GM12878 (cell line): Measurements from ENCODE around the gene PAK6.

ENCODE experiments used
- CBX5 ChIP-seq: sonication (generic); IDR thresholded peaks from 2 replicates; pipeline ENCODE4 v1.6.1; 2016; ENCODE audit warnings: low read depth, moderate library complexity, mild to moderate bottlenecking, inconsistent platforms
- DPF2 ChIP-seq: fragments of 450-650 bp; IDR thresholded peaks from 2 replicates; pipeline ENCODE4 v1.6.1; 2017; ENCODE audit warnings: mild to moderate bottlenecking
- EGR1 ChIP-seq, 2 experiments: IDR thresholded peaks; 1 replicate in 1 of 2; 2 replicates in 1 of 2; pipeline ENCODE4 v1.6.1; 2011 to 2012; ENCODE audit warnings: low read depth in 2 of 2, low read length in 2 of 2, borderline replicate concordance in 1 of 2, mild to moderate bottlenecking in 1 of 2, moderate library complexity in 1 of 2
- JUNB ChIP-seq: IDR thresholded peaks from 2 replicates; pipeline ENCODE4 v1.6.1; 2016; ENCODE audit warnings: antibody characterized with exemption, mild to moderate bottlenecking
- POLR2A ChIP-seq: IDR thresholded peaks from 2 replicates; pipeline ENCODE4 v1.6.1; 2011; ENCODE audit warnings: low read depth, mild to moderate bottlenecking, low read length
- RAD21 ChIP-seq: IDR thresholded peaks from 2 replicates; pipeline ENCODE4 v1.6.1; 2011; ENCODE audit warnings: mild to moderate bottlenecking, low read depth, low read length, moderate library complexity; ENCODE audit not compliant: insufficient read depth
- SP1 ChIP-seq: IDR thresholded peaks from one replicate; pipeline ENCODE4 v1.6.1; 2011; ENCODE audit warnings: low read depth, low read length
- SUZ12 ChIP-seq: fragments of 200-600 bp; sonication (generic); IDR thresholded peaks from one replicate; pipeline ENCODE4 v1.6.1; 2018; ENCODE audit warnings: antibody characterized with exemption, mild to moderate bottlenecking; ENCODE audit not compliant: unreplicated experiment
- TF ChIP-seq, protein P1 (sequence below): IDR thresholded peaks from 2 replicates; pipeline ENCODE4 v1.6.1; 2012; ENCODE audit warnings: mild to moderate bottlenecking, low read depth, low read length
- TF ChIP-seq, protein P2 (sequence below), 3 experiments: IDR thresholded peaks in 2 of 3; conservative IDR thresholded peaks in 1 of 3; 2 replicates each; pipeline ENCODE4 v1.5.1; 2011; ENCODE audit warnings: low read depth in 3 of 3, low read length in 3 of 3, mild to moderate bottlenecking in 3 of 3, control low read depth in 2 of 3, moderate library complexity in 2 of 3, inconsistent platforms in 1 of 3, mixed read lengths in 1 of 3; ENCODE audit not compliant: control insufficient read depth in 2 of 3, insufficient read depth in 1 of 3; ENCODE audit errors: extremely low read depth in 1 of 3

DNA sequence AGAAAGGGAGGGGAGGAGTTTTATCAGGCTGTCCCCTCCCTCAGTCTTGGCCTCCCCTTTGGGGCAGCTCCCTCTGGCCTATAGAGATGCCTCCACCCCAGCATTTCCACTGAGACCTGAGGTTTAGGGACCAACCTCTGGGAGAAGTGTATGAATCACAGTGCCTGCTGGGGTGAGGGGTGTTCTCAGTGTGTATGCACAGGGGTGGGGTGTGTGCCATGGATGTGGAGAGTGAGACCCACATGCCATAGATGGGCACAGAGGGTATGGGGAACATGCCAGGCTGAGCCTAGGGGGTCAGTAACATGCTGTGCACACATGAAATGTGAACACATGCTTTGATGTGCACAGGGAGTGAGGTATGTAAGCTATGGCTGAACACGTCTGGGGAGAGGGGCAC is 56.4 kb downstream of the PAK6 start:
- TF ChIP-seq EGR1 (IDR thresholded peaks at IDR 0.05; ENCODE audit: borderline replicate concordance in 1 of 2, low read depth in 2 of 2, low read length in 2 of 2) (no peak), SP1 (no peak), CBX5 (no peak), SUZ12 (no peak), RAD21 (no peak), JUNB (no peak), DPF2 (no peak), POLR2A (no peak)
- TF ChIP-seq, protein P1, sequence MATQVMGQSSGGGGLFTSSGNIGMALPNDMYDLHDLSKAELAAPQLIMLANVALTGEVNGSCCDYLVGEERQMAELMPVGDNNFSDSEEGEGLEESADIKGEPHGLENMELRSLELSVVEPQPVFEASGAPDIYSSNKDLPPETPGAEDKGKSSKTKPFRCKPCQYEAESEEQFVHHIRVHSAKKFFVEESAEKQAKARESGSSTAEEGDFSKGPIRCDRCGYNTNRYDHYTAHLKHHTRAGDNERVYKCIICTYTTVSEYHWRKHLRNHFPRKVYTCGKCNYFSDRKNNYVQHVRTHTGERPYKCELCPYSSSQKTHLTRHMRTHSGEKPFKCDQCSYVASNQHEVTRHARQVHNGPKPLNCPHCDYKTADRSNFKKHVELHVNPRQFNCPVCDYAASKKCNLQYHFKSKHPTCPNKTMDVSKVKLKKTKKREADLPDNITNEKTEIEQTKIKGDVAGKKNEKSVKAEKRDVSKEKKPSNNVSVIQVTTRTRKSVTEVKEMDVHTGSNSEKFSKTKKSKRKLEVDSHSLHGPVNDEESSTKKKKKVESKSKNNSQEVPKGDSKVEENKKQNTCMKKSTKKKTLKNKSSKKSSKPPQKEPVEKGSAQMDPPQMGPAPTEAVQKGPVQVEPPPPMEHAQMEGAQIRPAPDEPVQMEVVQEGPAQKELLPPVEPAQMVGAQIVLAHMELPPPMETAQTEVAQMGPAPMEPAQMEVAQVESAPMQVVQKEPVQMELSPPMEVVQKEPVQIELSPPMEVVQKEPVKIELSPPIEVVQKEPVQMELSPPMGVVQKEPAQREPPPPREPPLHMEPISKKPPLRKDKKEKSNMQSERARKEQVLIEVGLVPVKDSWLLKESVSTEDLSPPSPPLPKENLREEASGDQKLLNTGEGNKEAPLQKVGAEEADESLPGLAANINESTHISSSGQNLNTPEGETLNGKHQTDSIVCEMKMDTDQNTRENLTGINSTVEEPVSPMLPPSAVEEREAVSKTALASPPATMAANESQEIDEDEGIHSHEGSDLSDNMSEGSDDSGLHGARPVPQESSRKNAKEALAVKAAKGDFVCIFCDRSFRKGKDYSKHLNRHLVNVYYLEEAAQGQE = no peak
- TF ChIP-seq, protein P2, sequence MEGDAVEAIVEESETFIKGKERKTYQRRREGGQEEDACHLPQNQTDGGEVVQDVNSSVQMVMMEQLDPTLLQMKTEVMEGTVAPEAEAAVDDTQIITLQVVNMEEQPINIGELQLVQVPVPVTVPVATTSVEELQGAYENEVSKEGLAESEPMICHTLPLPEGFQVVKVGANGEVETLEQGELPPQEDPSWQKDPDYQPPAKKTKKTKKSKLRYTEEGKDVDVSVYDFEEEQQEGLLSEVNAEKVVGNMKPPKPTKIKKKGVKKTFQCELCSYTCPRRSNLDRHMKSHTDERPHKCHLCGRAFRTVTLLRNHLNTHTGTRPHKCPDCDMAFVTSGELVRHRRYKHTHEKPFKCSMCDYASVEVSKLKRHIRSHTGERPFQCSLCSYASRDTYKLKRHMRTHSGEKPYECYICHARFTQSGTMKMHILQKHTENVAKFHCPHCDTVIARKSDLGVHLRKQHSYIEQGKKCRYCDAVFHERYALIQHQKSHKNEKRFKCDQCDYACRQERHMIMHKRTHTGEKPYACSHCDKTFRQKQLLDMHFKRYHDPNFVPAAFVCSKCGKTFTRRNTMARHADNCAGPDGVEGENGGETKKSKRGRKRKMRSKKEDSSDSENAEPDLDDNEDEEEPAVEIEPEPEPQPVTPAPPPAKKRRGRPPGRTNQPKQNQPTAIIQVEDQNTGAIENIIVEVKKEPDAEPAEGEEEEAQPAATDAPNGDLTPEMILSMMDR (IDR thresholded peaks at IDR 0.05 in 2 of 3, conservative IDR thresholded peaks at IDR 0.05 in 1 of 3; ENCODE audit: control insufficient read depth in 2 of 3, extremely low read depth in 1 of 3, insufficient read depth in 1 of 3, low read depth in 3 of 3, low read length in 3 of 3) = no peak
